Peyer's patch (tissue), 4 donors: ENCODE results near the gene PRCD.

ENCODE experiments used
- CTCF ChIP-seq, 6 experiments: fragments of 450-650 bp in 4 of 6; fragments of 200-600 bp in 2 of 6; sonication (generic) in 1 of 6; IDR thresholded peaks; one replicate each; pipeline ENCODE4 v1.5.1; 2017 to 2019; ENCODE audit warnings: antibody characterized with exemption in 6 of 6, mild to moderate bottlenecking in 3 of 6, moderate library complexity in 1 of 6
- POLR2A ChIP-seq, 2 donors: fragments of 450-650 bp; IDR thresholded peaks; one replicate each; pipeline ENCODE4 v1.5.1; 2017; ENCODE audit warnings: antibody characterized with exemption in 2 of 2, mild to moderate bottlenecking in 2 of 2, moderate library complexity in 2 of 2

- TF ChIP-seq CTCF (IDR thresholded peaks at IDR 0.05) (no peak), POLR2A (IDR thresholded peaks at IDR 0.05) (no peak)
Observed at GRCh38 chr17:76543826-76544545, 4.1 kb downstream of the PRCD start.
